Ecto neural progenitor cell (in vitro differentiated cells): ENCODE measurements around the gene P2RY2.

Experiments used
- DNase-seq: peaks from one replicate; pipeline ENCODE4 v3.0.0-alpha.2; 2018; ENCODE audit warnings: low spot score

P2RY2 gene

GRCh38 chr11:73244589-73245240 is 26.6 kb downstream of the P2RY2 start:
- DNase-seq: no peak

- DNase-seq: no peak
Observed at GRCh38 chr11:73245461-73245860, 27.4 kb downstream of the P2RY2 start.

- DNase-seq: no peak
Observed at GRCh38 chr11:73246303-73246702, 28.2 kb downstream of the P2RY2 start.

- DNase-seq: no peak
Observed at GRCh38 chr11:73248526-73249185, 30.6 kb downstream of the P2RY2 start.

GRCh38 chr11:73249304-73249703 is 31.2 kb downstream of the P2RY2 start:
- DNase-seq: no peak

GRCh38 chr11:73249853-73250783 is 32.0 kb downstream of the P2RY2 start:
- peak; percentile 26 for DNase-seq

- DNase-seq: peak; percentile 42
Observed at GRCh38 chr11:73252577-73253191, 34.6 kb downstream of the P2RY2 start.

GRCh38 chr11:73257342-73258103 is 39.4 kb downstream of the P2RY2 start:
- peak; percentile 56 for DNase-seq

GRCh38 chr11:73258104-73259035 is 40.3 kb downstream of the P2RY2 start:
- peak; percentile 55 for DNase-seq

GRCh38 chr11:73259406-73260126 is 41.5 kb downstream of the P2RY2 start:
- DNase-seq: peak; percentile 19

- DNase-seq: peak; percentile 24
Observed at GRCh38 chr11:73260127-73260457, 42.0 kb downstream of the P2RY2 start.

- DNase-seq: peak; percentile 36
Observed at GRCh38 chr11:73262851-73263495, 44.9 kb downstream of the P2RY2 start.

- peak; percentile 21 for DNase-seq
Observed at GRCh38 chr11:73263640-73264039, 45.6 kb downstream of the P2RY2 start.

- DNase-seq: peak; percentile 16
Observed at GRCh38 chr11:73265278-73265810, 47.3 kb downstream of the P2RY2 start.

GRCh38 chr11:73265853-73266645 is 48.0 kb downstream of the P2RY2 start:
- DNase-seq: peak; percentile 45

GRCh38 chr11:73266646-73267020 is 48.6 kb downstream of the P2RY2 start:
- peak; percentile 38 for DNase-seq

- peak; percentile 35 for DNase-seq
Observed at GRCh38 chr11:73267122-73267846, 49.2 kb downstream of the P2RY2 start.
